ENCODE results near the gene CELA2A.

Gene CELA2A

DNA sequence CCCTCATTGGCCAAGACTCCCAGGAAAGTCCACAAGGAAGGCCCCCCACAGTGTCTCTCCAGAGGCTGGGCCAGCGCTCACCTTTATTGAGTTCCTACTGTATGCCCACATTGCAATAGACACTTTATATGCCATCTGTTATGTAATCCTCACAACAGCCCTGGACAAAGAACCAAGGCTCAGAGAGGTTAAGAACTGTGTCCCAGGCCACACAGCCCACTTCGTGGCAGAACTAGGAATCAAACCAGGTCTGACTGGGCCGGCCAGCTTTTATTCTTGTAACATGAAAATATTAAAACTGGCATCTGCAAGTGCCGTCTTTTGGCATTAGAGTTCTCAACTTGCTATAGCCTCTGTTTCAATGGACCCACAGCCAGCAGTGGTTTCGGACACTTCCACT is 13.8 kb upstream of the CELA2A start:
- TF ChIP-seq, protein P1, sequence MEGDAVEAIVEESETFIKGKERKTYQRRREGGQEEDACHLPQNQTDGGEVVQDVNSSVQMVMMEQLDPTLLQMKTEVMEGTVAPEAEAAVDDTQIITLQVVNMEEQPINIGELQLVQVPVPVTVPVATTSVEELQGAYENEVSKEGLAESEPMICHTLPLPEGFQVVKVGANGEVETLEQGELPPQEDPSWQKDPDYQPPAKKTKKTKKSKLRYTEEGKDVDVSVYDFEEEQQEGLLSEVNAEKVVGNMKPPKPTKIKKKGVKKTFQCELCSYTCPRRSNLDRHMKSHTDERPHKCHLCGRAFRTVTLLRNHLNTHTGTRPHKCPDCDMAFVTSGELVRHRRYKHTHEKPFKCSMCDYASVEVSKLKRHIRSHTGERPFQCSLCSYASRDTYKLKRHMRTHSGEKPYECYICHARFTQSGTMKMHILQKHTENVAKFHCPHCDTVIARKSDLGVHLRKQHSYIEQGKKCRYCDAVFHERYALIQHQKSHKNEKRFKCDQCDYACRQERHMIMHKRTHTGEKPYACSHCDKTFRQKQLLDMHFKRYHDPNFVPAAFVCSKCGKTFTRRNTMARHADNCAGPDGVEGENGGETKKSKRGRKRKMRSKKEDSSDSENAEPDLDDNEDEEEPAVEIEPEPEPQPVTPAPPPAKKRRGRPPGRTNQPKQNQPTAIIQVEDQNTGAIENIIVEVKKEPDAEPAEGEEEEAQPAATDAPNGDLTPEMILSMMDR (IDR thresholded peaks at IDR 0.05), result no peak

DNA sequence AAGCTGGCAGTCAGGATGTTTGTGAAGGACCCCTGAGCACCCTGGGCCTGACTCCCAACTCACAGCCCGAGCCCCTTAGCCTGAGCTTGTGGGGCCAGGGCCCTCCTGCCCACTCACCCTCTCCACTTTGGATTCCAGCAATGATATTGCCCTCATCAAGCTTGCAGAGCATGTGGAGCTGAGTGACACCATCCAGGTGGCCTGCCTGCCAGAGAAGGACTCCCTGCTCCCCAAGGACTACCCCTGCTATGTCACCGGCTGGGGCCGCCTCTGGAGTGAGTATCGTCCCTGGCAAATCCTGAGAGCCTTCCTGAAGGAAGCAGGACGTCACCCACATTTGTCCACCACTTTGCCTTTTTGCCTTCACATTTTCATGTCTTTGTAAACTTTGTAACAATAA is 13.3 kb upstream of the CELA2A start:
- TF ChIP-seq, protein P1 (IDR thresholded peaks at IDR 0.05), result no peak

DNA sequence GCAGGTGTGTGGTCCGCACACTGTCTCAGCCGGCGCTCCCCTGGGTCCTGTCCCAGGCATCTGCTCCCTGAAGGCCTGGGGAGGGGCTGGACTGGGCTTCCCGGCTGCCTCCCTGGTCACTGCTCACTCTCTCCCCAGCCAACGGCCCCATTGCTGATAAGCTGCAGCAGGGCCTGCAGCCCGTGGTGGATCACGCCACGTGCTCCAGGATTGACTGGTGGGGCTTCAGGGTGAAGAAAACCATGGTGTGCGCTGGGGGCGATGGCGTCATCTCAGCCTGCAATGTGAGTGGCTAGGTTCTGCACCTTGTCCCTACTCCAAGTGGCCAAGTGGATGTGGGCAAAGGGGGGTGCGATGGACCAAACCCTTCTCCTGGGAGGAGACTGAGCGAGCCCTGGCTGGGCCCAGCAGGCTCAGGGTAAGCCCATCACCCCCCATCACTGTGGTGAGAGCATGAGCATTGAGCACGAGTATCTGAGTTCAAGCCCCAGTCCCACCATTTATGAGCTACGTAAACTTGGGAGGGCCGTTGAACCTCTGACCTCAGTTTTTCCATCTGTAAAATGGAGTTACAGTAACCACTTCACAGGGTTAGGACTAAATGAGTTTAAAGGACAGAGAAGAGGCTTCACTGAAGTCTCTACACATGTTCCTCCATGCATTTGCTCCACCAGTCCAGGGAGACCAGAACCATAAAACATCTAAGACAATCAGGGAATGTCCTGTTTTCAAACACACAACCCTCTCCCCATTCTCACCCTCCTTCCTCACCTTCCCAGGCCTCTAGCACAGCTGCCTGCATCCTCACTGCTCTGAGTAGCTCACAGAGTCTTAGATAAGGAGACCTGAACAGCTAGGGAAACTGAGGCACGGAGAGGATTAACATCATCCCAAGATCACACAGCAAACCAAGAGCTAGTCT is 11.8 kb upstream of the CELA2A start:
- TF ChIP-seq, protein P1 (IDR thresholded peaks at IDR 0.05), result no peak

DNA sequence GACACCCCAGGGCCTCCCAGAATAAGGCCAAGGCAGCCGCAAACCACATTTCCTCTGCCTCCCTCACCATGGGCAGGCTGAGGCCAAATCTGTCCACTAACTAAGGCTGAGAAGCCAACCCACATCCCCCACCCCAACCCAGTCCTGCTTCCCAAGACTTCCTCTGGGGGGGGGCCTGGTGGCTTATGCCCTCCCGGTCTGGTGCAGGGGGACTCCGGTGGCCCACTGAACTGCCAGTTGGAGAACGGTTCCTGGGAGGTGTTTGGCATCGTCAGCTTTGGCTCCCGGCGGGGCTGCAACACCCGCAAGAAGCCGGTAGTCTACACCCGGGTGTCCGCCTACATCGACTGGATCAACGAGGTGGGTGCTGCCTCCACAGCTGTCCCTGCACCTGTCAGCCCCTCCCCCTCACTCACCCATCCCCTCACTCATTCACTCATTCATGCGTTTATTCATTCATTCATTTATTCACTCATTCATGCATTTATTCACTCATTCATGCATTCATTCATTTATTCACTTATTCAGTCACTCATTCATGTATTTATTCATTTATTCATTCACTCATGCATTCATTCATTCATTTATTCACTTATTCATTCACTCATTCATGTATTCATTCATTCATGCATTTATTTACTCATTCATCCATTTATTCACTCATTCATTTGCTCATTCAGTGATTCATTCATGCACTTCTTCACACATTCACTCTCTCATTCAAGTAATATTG is 11.0 kb upstream of the CELA2A start:
- TF ChIP-seq, protein P1 (IDR thresholded peaks at IDR 0.05), result no peak

DNA sequence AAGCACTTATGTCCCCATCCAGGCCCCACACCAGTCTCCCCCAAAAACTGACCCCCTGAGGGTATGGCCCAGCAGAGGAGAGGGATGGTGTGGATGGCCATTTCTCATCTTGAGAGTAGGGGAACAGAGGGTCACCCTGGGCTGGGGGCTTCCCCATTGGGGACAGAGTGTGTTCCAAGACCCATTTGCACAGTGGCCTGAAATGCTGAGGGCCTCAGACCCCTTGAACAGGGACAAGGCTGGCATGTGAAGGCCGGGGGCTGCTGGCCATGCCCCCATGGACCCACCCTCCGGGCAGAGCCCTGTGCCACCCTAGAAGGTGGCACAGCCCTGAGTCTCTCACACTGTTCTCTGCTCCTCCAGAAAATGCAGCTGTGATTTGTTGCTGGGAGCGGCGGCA is 10.3 kb upstream of the CELA2A start:
- TF ChIP-seq, protein P1 (IDR thresholded peaks at IDR 0.05), result no peak

DNA sequence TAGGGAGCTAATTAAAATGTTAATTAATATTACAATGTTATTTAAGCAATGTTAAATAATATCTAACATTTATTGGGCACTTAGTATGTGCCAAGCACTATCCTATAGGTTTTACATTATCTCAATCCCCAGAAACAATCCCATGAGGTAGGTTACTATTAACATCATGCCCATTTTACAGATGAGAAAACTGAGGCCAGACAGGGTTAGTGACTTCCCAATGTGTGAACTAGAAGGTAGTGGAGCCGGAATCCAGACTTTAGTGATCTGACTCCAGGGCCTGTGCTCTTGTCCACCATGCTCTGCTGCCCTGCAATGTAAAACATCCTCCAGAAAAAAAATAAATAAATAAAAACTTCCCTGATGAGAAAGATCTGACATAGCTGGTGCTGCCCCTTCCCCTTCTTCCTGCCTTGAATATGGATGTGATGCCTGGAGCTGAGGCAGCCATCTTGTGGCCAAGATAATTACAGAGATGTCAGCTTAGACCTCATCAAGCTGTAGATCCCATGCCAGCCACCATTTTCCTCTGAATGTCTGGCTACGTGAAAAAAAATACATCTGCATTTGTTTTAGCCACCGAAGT is 7.6 kb upstream of the CELA2A start:
- TF ChIP-seq, protein P1 (IDR thresholded peaks at IDR 0.05), result no peak

DNA sequence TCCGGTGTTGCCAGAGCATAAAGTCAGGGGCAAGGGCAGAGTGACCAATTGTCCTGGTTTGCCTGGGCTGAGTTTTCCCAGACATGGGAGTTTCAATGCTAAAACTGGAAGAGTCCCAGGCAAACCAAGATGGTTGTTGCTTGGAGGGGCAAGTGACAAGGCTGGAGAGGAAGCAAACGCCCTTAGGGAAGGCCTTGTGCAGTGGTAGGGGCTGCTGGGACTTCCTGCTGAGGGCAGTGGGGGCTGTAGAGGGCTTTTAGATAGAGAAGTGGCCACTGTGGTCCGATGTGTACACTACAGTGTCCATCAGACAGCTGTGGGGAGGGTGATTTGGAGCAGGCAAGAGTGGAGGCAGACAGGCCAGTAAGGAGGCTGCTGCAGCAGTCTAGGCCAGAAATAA is 7.0 kb upstream of the CELA2A start:
- TF ChIP-seq, protein P1 (IDR thresholded peaks at IDR 0.05), result no peak

Measured in LNCAP (cell line).